H9 (cell line): ENCODE data around the gene ZNF133. TPM values are rescaled to one million over a fixed set of nuclear protein-coding genes. Genes with fewer than 3 reads are reported as not detected.
A peak's percentile ranks its signal among the peaks of the same experiment; 100 is the strongest.

Experiments used
- DNase-seq: peaks from one replicate; pipeline ENCODE4 v3.0.0-alpha.2; 2017
- H2AFZ ChIP-seq: one replicate; pipeline ENCODE4 v1.6.1; 2013; ENCODE audit warnings: mild to moderate bottlenecking, low read length, control low read depth, moderate library complexity
- H2AK5ac ChIP-seq: 2 replicates; pipeline ENCODE4 v1.6.1; 2013; ENCODE audit warnings: low read length, control low read depth, mixed read lengths; ENCODE audit not compliant: insufficient read length
- H2BK120ac ChIP-seq: one replicate; pipeline ENCODE4 v1.6.1; 2013; ENCODE audit warnings: low read depth, mild to moderate bottlenecking, low read length, control low read depth, inconsistent platforms; ENCODE audit not compliant: poor library complexity, severe bottlenecking
- H2BK12ac ChIP-seq: 2 replicates; pipeline ENCODE4 v1.6.1; 2013; ENCODE audit warnings: low read length, control low read depth, mixed read lengths, low read depth; ENCODE audit not compliant: insufficient read length
- H2BK15ac ChIP-seq: 2 replicates; pipeline ENCODE4 v1.6.1; 2013; ENCODE audit warnings: low read depth, low read length, control low read depth
- H2BK20ac ChIP-seq: one replicate; pipeline ENCODE4 v1.6.1; 2013; ENCODE audit warnings: low read depth, mild to moderate bottlenecking, low read length, control low read depth, inconsistent platforms; ENCODE audit not compliant: poor library complexity, severe bottlenecking
- H2BK5ac ChIP-seq: 2 replicates; pipeline ENCODE4 v1.6.1; 2013; ENCODE audit warnings: low read length, control low read depth, mixed read lengths; ENCODE audit not compliant: insufficient read length
- H3K14ac ChIP-seq: 2 replicates; pipeline ENCODE4 v1.6.1; 2013; ENCODE audit warnings: low read length, control low read depth; ENCODE audit not compliant: insufficient read depth
- H3K18ac ChIP-seq: 2 replicates; pipeline ENCODE4 v1.6.1; 2013; ENCODE audit warnings: low read depth, mild to moderate bottlenecking, mixed read lengths, low read length, control low read depth; ENCODE audit not compliant: insufficient read length
- H3K23ac ChIP-seq: 2 replicates; pipeline ENCODE4 v1.6.1; 2013; ENCODE audit warnings: low read length, control low read depth, mixed read lengths, low read depth; ENCODE audit not compliant: insufficient read length
- H3K23me2 ChIP-seq: 2 replicates; pipeline ENCODE4 v1.6.1; 2013; ENCODE audit warnings: low read depth, mild to moderate bottlenecking, mixed read lengths, low read length, control low read depth; ENCODE audit not compliant: insufficient read length, poor library complexity, severe bottlenecking
- H3K27ac ChIP-seq: 2 replicates; pipeline ENCODE4 v1.5.1; 2013; ENCODE audit warnings: low read length, control low read depth, mixed read lengths, low read depth; ENCODE audit not compliant: insufficient read length
- H3K27me3 ChIP-seq: 2 replicates; pipeline ENCODE4 v1.6.1; 2013; ENCODE audit warnings: low read length, control low read depth, inconsistent platforms; ENCODE audit not compliant: insufficient read depth
- H3K4ac ChIP-seq: 2 replicates; pipeline ENCODE4 v1.6.1; 2013; ENCODE audit warnings: low read depth, mild to moderate bottlenecking, control low read depth, inconsistent platforms, low read length, moderate library complexity
- H3K4me1 ChIP-seq: 2 replicates; pipeline ENCODE4 v1.6.1; 2013; ENCODE audit warnings: low read length, control low read depth, inconsistent platforms; ENCODE audit not compliant: insufficient read depth
- H3K4me2 ChIP-seq: 2 replicates; pipeline ENCODE4 v1.6.1; 2013; ENCODE audit warnings: low read length, control low read depth, mixed read lengths; ENCODE audit not compliant: insufficient read length, insufficient read depth
- H3K56ac ChIP-seq: 2 replicates; pipeline ENCODE4 v1.6.1; 2013; ENCODE audit warnings: low read depth, mild to moderate bottlenecking, mixed read lengths, low read length, control low read depth; ENCODE audit not compliant: insufficient read length
- H3K79me1 ChIP-seq: 2 replicates; pipeline ENCODE4 v1.6.1; 2013; ENCODE audit warnings: low read depth, mild to moderate bottlenecking, moderate library complexity, low read length, control low read depth, inconsistent platforms; ENCODE audit not compliant: insufficient read depth, poor library complexity, severe bottlenecking
- H3K79me2 ChIP-seq: 2 replicates; pipeline ENCODE4 v1.6.1; 2013; ENCODE audit warnings: low read length, control low read depth, inconsistent platforms; ENCODE audit not compliant: insufficient read depth
- H3K9ac ChIP-seq: 2 replicates; pipeline ENCODE4 v1.6.1; 2013; ENCODE audit warnings: low read length, control low read depth, mixed read lengths; ENCODE audit not compliant: insufficient read length; ENCODE audit errors: extremely low read depth
- H3K9me3 ChIP-seq: one replicate; pipeline ENCODE4 v1.6.1; 2013; ENCODE audit warnings: low read depth, low read length, inconsistent platforms; ENCODE audit not compliant: control insufficient read depth
- H3T11ph ChIP-seq: one replicate; pipeline ENCODE4 v1.6.1; 2013; ENCODE audit warnings: mild to moderate bottlenecking, low read length, control low read depth, inconsistent platforms
- H4K20me1 ChIP-seq: one replicate; pipeline ENCODE4 v1.6.1; 2013; ENCODE audit not compliant: control insufficient read depth, insufficient read length, insufficient read depth
- H4K5ac ChIP-seq: 2 replicates; pipeline ENCODE4 v1.6.1; 2013; ENCODE audit warnings: low read depth, mild to moderate bottlenecking, mixed read lengths, low read length, control low read depth; ENCODE audit not compliant: insufficient read length
- H4K8ac ChIP-seq: replicated peaks from 2 replicates; pipeline ENCODE4 v1.6.1; 2013; ENCODE audit warnings: low read length, control low read depth, mixed read lengths, low read depth; ENCODE audit not compliant: insufficient read length
- H4K91ac ChIP-seq: 2 replicates; pipeline ENCODE4 v1.6.1; 2013; ENCODE audit warnings: low read depth, mild to moderate bottlenecking, moderate library complexity, mixed read lengths, low read length, control low read depth; ENCODE audit not compliant: insufficient read length
- H3K27ac Mint-ChIP-seq, 3 experiments: 2 replicates in 2 of 3; 3 replicates in 1 of 3; pipeline ENCODE4 v1.8.0; 2020 to 2021; ENCODE audit warnings: mixed read lengths in 3 of 3, mild to moderate bottlenecking in 1 of 3, moderate library complexity in 1 of 3
- H3K27me3 Mint-ChIP-seq: 2 replicates; pipeline ENCODE4 v1.8.0; 2021; ENCODE audit warnings: low read depth, mild to moderate bottlenecking, moderate library complexity, mixed read lengths
- H3K36me3 Mint-ChIP-seq, 3 experiments: 2 replicates in 2 of 3; 3 replicates in 1 of 3; pipeline ENCODE4 v1.8.0; 2020 to 2021; ENCODE audit warnings: low read depth in 3 of 3, mixed read lengths in 3 of 3; ENCODE audit not compliant: insufficient read depth in 1 of 3
- H3K4me1 Mint-ChIP-seq, 2 experiments: 2 replicates each; pipeline ENCODE4 v1.8.0; 2020; ENCODE audit warnings: mixed read lengths in 2 of 2
- H3K4me3 Mint-ChIP-seq, 2 experiments: 2 replicates in 1 of 2; 3 replicates in 1 of 2; pipeline ENCODE4 v1.8.0; 2020 to 2021; ENCODE audit warnings: mild to moderate bottlenecking in 2 of 2, mixed read lengths in 2 of 2, moderate library complexity in 1 of 2
- H3K9me3 Mint-ChIP-seq, 2 experiments: 2 replicates in 1 of 2; 3 replicates in 1 of 2; pipeline ENCODE4 v1.8.0; 2020; ENCODE audit warnings: mild to moderate bottlenecking in 2 of 2, mixed read lengths in 2 of 2, moderate library complexity in 1 of 2
- WGBS: extraction: QIAGEN DNeasy Blood & Tissue Kit; methylation state at CpG from one replicate; pipeline ENCODE4 v1.1.7; 2013; ENCODE audit warnings: missing lambda C conversion rate, low lambda C conversion rate, mixed read lengths; ENCODE audit not compliant: insufficient read length; ENCODE audit errors: extremely low coverage; 5-methylcytosine and 5-hydroxymethylcytosine counted together
- total RNA-seq: library from RNA; stranded (reverse); gene quantifications from 2 replicates; pipeline ENCODE4 v1.2.1, GENCODE V29; 2021
- TF ChIP-seq, protein P1 (sequence below): fragments of 200-600 bp; sonication (generic); conservative IDR thresholded peaks from 3 replicates; pipeline ENCODE4 v1.8.0; 2021; ENCODE audit warnings: antibody characterized with exemption, mild to moderate bottlenecking

Gene ZNF133
- total RNA-seq, 1 experiment from 2014 or later = 11.0 TPM

DNA sequence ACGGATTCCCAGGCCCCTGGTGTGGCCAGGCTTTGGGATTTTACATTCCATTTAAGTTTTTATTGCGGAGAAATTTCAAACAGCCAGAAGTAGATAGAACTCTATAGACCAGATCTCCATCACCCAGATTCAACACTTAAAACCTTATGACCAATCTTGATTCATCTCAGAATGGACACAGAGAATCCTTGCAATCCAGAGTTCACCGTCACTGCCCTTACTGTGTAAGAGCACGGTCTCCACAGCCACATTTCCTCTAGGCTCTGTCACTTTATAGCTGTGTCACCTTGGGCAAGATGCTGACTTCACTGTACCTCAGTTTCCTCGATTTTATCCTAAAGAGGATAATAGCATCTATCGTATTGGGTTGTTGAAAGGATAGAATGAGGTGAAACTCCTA, 979 bp downstream of the ZNF133 start:
- Histone ChIP-seq H2BK15ac (no peak overlapping the region), H2AK5ac (no peak overlapping the region), H3K9me3 (no peaks in the 10 kb centered on the region), H3K14ac (no peak overlapping the region), H3K79me2 (no peaks in the 10 kb centered on the region; the same call in 1 of the 2 replicates), H3T11ph (no peak overlapping the region), H3K18ac (no peak overlapping the region), H2AFZ (no peak overlapping the region), H2BK12ac (no peak overlapping the region), H3K79me1 (no peaks in the 10 kb centered on the region), H3K9ac (peak overlapping the region; percentile 85), H2BK120ac (no peak overlapping the region), H3K27ac (no peak overlapping the region), H3K23ac (no peak overlapping the region), H4K20me1 (no peaks in the 10 kb centered on the region), H3K4me1 (no peaks in the 10 kb centered on the region), H4K5ac (no peak overlapping the region), H3K27me3 (no peaks in the 10 kb centered on the region), H3K4ac (no peak overlapping the region), H3K4me2 (peak overlapping the region; percentile 63), H2BK5ac (no peak overlapping the region), H4K91ac (no peak overlapping the region), H3K23me2 (peaks cover 4% of the 10 kb centered on the region), H2BK20ac (no peak overlapping the region), H3K56ac (no peak overlapping the region), H4K8ac (no peak overlapping the region)
- H3K4me3 Mint-ChIP-seq = peak overlapping the region; percentile 95 to 98
- peaks cover 12% of the 10 kb centered on the region for H3K27me3 Mint-ChIP-seq
- peaks cover 19 to 44% (median 19%) of the 10 kb centered on the region in 3 experiments for H3K36me3 Mint-ChIP-seq
- WGBS = no CpG with 5 or more reads among the region's 6 CpGs
- no peak for DNase-seq
- peaks cover 15 to 16% of the 10 kb centered on the region in 2 experiments for H3K4me1 Mint-ChIP-seq
- TF ChIP-seq, protein P1, sequence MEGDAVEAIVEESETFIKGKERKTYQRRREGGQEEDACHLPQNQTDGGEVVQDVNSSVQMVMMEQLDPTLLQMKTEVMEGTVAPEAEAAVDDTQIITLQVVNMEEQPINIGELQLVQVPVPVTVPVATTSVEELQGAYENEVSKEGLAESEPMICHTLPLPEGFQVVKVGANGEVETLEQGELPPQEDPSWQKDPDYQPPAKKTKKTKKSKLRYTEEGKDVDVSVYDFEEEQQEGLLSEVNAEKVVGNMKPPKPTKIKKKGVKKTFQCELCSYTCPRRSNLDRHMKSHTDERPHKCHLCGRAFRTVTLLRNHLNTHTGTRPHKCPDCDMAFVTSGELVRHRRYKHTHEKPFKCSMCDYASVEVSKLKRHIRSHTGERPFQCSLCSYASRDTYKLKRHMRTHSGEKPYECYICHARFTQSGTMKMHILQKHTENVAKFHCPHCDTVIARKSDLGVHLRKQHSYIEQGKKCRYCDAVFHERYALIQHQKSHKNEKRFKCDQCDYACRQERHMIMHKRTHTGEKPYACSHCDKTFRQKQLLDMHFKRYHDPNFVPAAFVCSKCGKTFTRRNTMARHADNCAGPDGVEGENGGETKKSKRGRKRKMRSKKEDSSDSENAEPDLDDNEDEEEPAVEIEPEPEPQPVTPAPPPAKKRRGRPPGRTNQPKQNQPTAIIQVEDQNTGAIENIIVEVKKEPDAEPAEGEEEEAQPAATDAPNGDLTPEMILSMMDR = no peak
- peaks cover 16 to 19% of the 10 kb centered on the region in 2 experiments for H3K9me3 Mint-ChIP-seq
- peak overlapping the region in 1 of 3 experiments; percentile 97; a peak in 2 of 7 replicates for H3K27ac Mint-ChIP-seq
